ENCODE measurements around the gene DARS2.
A peak's percentile ranks its signal among the peaks of the same experiment; 100 is the strongest.

The DARS2 gene

GRCh38 chr1:173823781-173824314 lies 625 bp upstream of the DARS2 start:
- H3K36me3 ChIP-seq (ENCODE audit: control insufficient read depth, low read length), result peaks cover 64% of the 10 kb centered on the region
- no peaks in the 10 kb centered on the region for H3K9me2 ChIP-seq (replicated peaks; ENCODE audit: control insufficient read depth, low read length)
- H3K79me2 ChIP-seq (ENCODE audit: control insufficient read depth, low read length), result peaks cover 86% of the 10 kb centered on the region

GRCh38 chr1:173827611-173828010 lies 3.1 kb downstream of the DARS2 start:
- TF ChIP-seq EZH2phosphoT487 (IDR thresholded peaks at IDR 0.05; ENCODE audit: borderline replicate concordance, low read length), result no peak
- no peak for TF ChIP-seq CTCF (IDR thresholded peaks at IDR 0.05; ENCODE audit: low read depth, low read length, poor library complexity, severe bottlenecking)
- H3K79me2 ChIP-seq (ENCODE audit: control insufficient read depth, low read length), result peaks cover 49% of the 10 kb centered on the region
- peaks cover 56% of the 10 kb centered on the region for H3K36me3 ChIP-seq (ENCODE audit: control insufficient read depth, low read length)
- no peaks in the 10 kb centered on the region for H4K20me1 ChIP-seq (ENCODE audit: control insufficient read depth, insufficient read depth, low read depth, low read length)
- peak overlapping the region; percentile 9; the same call in 1 of the 2 replicates for H3K4me3 ChIP-seq (ENCODE audit: low read length)
- peaks cover 7% of the 10 kb centered on the region for H3F3A ChIP-seq (ENCODE audit: control insufficient read depth, insufficient read depth)
- no peaks in the 10 kb centered on the region for H3K9me3 ChIP-seq (ENCODE audit: control insufficient read depth, insufficient read depth, low read length)
- peak overlapping the region; percentile 92 for H3K4me2 ChIP-seq (ENCODE audit: low read length)
- peaks cover 31% of the 10 kb centered on the region for H3K4me1 ChIP-seq (ENCODE audit: control insufficient read depth, low read length)
- no peaks in the 10 kb centered on the region for H3K27me3 ChIP-seq (ENCODE audit: control insufficient read depth, low read length)
- H3K9me2 ChIP-seq (replicated peaks; ENCODE audit: control insufficient read depth, low read length), result no peaks in the 10 kb centered on the region
- no peak overlapping the region for H3K27ac ChIP-seq (ENCODE audit: low read depth, low read length)

More at GRCh38 chr1:173823781-173824314, 625 bp upstream of the DARS2 start:
- Histone ChIP-seq H3K4me3 (ENCODE audit: low read length) (peak overlapping the region; percentile 89), H3K9me3 (ENCODE audit: control insufficient read depth, insufficient read depth, low read length) (no peaks in the 10 kb centered on the region), H3K27me3 (ENCODE audit: control insufficient read depth, low read length) (no peaks in the 10 kb centered on the region), H3K4me1 (ENCODE audit: control insufficient read depth, low read length) (peaks cover 51% of the 10 kb centered on the region), H3K27ac (ENCODE audit: low read depth, low read length) (peak overlapping the region; percentile 87), H4K20me1 (ENCODE audit: control insufficient read depth, insufficient read depth, low read depth, low read length) (no peaks in the 10 kb centered on the region), H3F3A (ENCODE audit: control insufficient read depth, insufficient read depth) (peaks cover 7% of the 10 kb centered on the region), H3K4me2 (ENCODE audit: low read length) (peak overlapping the region; percentile 92)
- no peak for TF ChIP-seq CTCF (IDR thresholded peaks at IDR 0.05; ENCODE audit: low read depth, low read length, poor library complexity, severe bottlenecking)

- Histone ChIP-seq H3K27ac (ENCODE audit: low read depth, low read length) (no peak overlapping the region), H3K36me3 (ENCODE audit: control insufficient read depth, low read length) (peaks cover 69% of the 10 kb centered on the region), H3K9me2 (replicated peaks; ENCODE audit: control insufficient read depth, low read length) (no peaks in the 10 kb centered on the region), H3K4me3 (ENCODE audit: low read length) (no peak overlapping the region), H3K4me1 (ENCODE audit: control insufficient read depth, low read length) (peaks cover 3% of the 10 kb centered on the region), H3F3A (ENCODE audit: control insufficient read depth, insufficient read depth) (no peaks in the 10 kb centered on the region), H3K4me2 (ENCODE audit: low read length) (no peak overlapping the region), H4K20me1 (ENCODE audit: control insufficient read depth, insufficient read depth, low read depth, low read length) (no peaks in the 10 kb centered on the region), H3K79me2 (ENCODE audit: control insufficient read depth, low read length) (peaks cover 5% of the 10 kb centered on the region; the same call in 1 of the 2 replicates), H3K27me3 (ENCODE audit: control insufficient read depth, low read length) (no peaks in the 10 kb centered on the region), H3K9me3 (ENCODE audit: control insufficient read depth, insufficient read depth, low read length) (no peaks in the 10 kb centered on the region)
- TF ChIP-seq CTCF (IDR thresholded peaks at IDR 0.05; ENCODE audit: low read depth, low read length, poor library complexity, severe bottlenecking) (no peak), EZH2phosphoT487 (IDR thresholded peaks at IDR 0.05; ENCODE audit: borderline replicate concordance, low read length) (no peak)
These were observed 8.3 kb downstream of the DARS2 start for GRCh38 chr1:173832748-173833147.

All from DOHH2 (cell line).